Activated CD4-positive, alpha-beta memory T cell treated with anti-CD3 and anti-CD28 coated beads, Interleukin-2, amount 10 ng/mL, durations not matched to agents 7 days and 5 days (primary cell): Measurements from ENCODE around the gene GRIK4. TPM values are rescaled to one million over a fixed set of nuclear protein-coding genes. Genes with fewer than 3 reads are reported as not detected.
"Not testable (repeated sequence)": the region's sequence is repeated elsewhere in the genome, so short reads cannot be mapped to it uniquely, and the experiment has no call there.

Source experiments
- CTCF ChIA-PET: fragments of 350-600 bp; sonication (Branson Sonifier 250); formaldehyde crosslinking; loops from one replicate; lab custom pipeline; 2021; ENCODE audit warnings: antibody characterized with exemption, inconsistent platforms; lab: Charles Lee
- POLR2A ChIA-PET: fragments of 350-600 bp; sonication (Branson Sonifier 250); formaldehyde crosslinking; loops from one replicate; lab custom pipeline; 2021; ENCODE audit warnings: antibody characterized with exemption; lab: Charles Lee
- DNase-seq: peaks from one replicate; pipeline ENCODE4 v3.0.0-alpha.2; 2020
- H3K27ac Mint-ChIP-seq: one replicate; pipeline ENCODE4 v1.8.0; 2021; ENCODE audit warnings: mild to moderate bottlenecking, mixed read lengths
- H3K27me3 Mint-ChIP-seq: one replicate; pipeline ENCODE4 v1.8.0; 2021; ENCODE audit warnings: mixed read lengths
- H3K36me3 Mint-ChIP-seq: one replicate; pipeline ENCODE4 v1.8.0; 2021; ENCODE audit warnings: low read depth, mixed read lengths
- H3K4me1 Mint-ChIP-seq: one replicate; pipeline ENCODE4 v1.8.0; 2021; ENCODE audit warnings: mixed read lengths
- H3K4me3 Mint-ChIP-seq: one replicate; pipeline ENCODE4 v1.8.0; 2021; ENCODE audit warnings: mild to moderate bottlenecking, mixed read lengths
- H3K9me3 Mint-ChIP-seq: one replicate; pipeline ENCODE4 v1.8.0; 2021; ENCODE audit warnings: mixed read lengths
- total RNA-seq, 2 experiments: library from RNA; stranded (reverse); gene quantifications; one replicate each; pipeline ENCODE4 v1.2.3, GENCODE V29; 2021

Gene GRIK4
- total RNA-seq, 2 experiments from 2014 or later = not detected

GRCh38 chr11:120499859-120500258 is 11.7 kb upstream of the GRIK4 start:
- no peak for DNase-seq
- Mint-ChIP-seq H3K36me3 (no peaks in the 10 kb centered on the region), H3K27me3 (peaks cover 40% of the 10 kb centered on the region), H3K4me1 (no peaks in the 10 kb centered on the region), H3K27ac (no peak overlapping the region), H3K4me3 (no peak overlapping the region), H3K9me3 (no peaks in the 10 kb centered on the region)
- POLR2A ChIA-PET = no interaction called here
- CTCF ChIA-PET = interaction anchor here (1.4 kb wide), 1 partner anchor 185 kb away, joined by 4 read pairs; no protein-coding TSS in a partner anchor

GRCh38 chr11:120500414-120501071 is 11.0 kb upstream of the GRIK4 start:
- ChIA-PET CTCF (interaction anchor here (1.4 kb wide), 1 partner anchor 185 kb away, joined by 4 read pairs; no protein-coding TSS in a partner anchor), POLR2A (no interaction called here)
- no peak for DNase-seq
- Mint-ChIP-seq H3K4me1 (no peaks in the 10 kb centered on the region), H3K36me3 (no peaks in the 10 kb centered on the region), H3K9me3 (no peaks in the 10 kb centered on the region), H3K27ac (no peak overlapping the region), H3K27me3 (peaks cover 45% of the 10 kb centered on the region), H3K4me3 (no peak overlapping the region)

GRCh38 chr11:120501440-120501839 is 10.1 kb upstream of the GRIK4 start:
- Mint-ChIP-seq H3K4me3 (no peak overlapping the region), H3K4me1 (no peaks in the 10 kb centered on the region), H3K9me3 (no peaks in the 10 kb centered on the region), H3K27me3 (peaks cover 48% of the 10 kb centered on the region), H3K27ac (no peak overlapping the region), H3K36me3 (no peaks in the 10 kb centered on the region)
- DNase-seq = no peak
- ChIA-PET POLR2A (no interaction called here), CTCF (no interaction called here)

GRCh38 chr11:120501976-120502755 is 9.4 kb upstream of the GRIK4 start:
- no peak overlapping the region for H3K4me3 Mint-ChIP-seq
- peaks cover 55% of the 10 kb centered on the region for H3K27me3 Mint-ChIP-seq
- H3K36me3 Mint-ChIP-seq = no peaks in the 10 kb centered on the region
- H3K27ac Mint-ChIP-seq = no peak overlapping the region
- no peaks in the 10 kb centered on the region for H3K4me1 Mint-ChIP-seq
- no peaks in the 10 kb centered on the region for H3K9me3 Mint-ChIP-seq
- no peak for DNase-seq
- POLR2A ChIA-PET = no interaction called here
- CTCF ChIA-PET = interaction anchor here (1.6 kb wide), 1 partner anchor 693 kb away, joined by 3 read pairs; no protein-coding TSS in a partner anchor

- POLR2A ChIA-PET, H3K27ac Mint-ChIP-seq, H3K9me3 Mint-ChIP-seq, H3K4me1 Mint-ChIP-seq, H3K4me3 Mint-ChIP-seq, H3K36me3 Mint-ChIP-seq, DNase-seq: not testable (repeated sequence)
- peaks cover 57% of the 10 kb centered on the region for H3K27me3 Mint-ChIP-seq
- CTCF ChIA-PET = interaction anchor here (1.0 to 1.6 kb wide), 2 partner anchors 16 to 691 kb away, joined by 3 read pairs; no protein-coding TSS in a partner anchor
These were observed 8.0 kb upstream of the GRIK4 start for GRCh38 chr11:120503529-120503928.

GRCh38 chr11:120505801-120506425 is 5.6 kb upstream of the GRIK4 start:
- Mint-ChIP-seq H3K4me1 (peaks cover 1% of the 10 kb centered on the region), H3K27me3 (peaks cover 66% of the 10 kb centered on the region), H3K27ac (no peak overlapping the region), H3K36me3 (no peaks in the 10 kb centered on the region), H3K4me3 (no peak overlapping the region), H3K9me3 (no peaks in the 10 kb centered on the region)
- CTCF ChIA-PET = no interaction called here
- POLR2A ChIA-PET = no interaction called here
- no peak for DNase-seq

GRCh38 chr11:120509346-120510053 is 2.0 kb upstream of the GRIK4 start:
- Mint-ChIP-seq H3K4me3 (no peak overlapping the region), H3K27me3 (peaks cover 62% of the 10 kb centered on the region), H3K9me3 (no peaks in the 10 kb centered on the region), H3K4me1 (peaks cover 4% of the 10 kb centered on the region), H3K27ac (no peak overlapping the region), H3K36me3 (no peaks in the 10 kb centered on the region)
- ChIA-PET CTCF (interaction anchor here (1.2 to 1.8 kb wide), 2 partner anchors 12 to 176 kb away, joined by 4 to 5 read pairs; no protein-coding TSS in a partner anchor), POLR2A (no interaction called here)
- DNase-seq = no peak

- Mint-ChIP-seq H3K9me3 (no peaks in the 10 kb centered on the region), H3K27me3 (peaks cover 61% of the 10 kb centered on the region), H3K4me1 (peaks cover 4% of the 10 kb centered on the region), H3K36me3 (no peaks in the 10 kb centered on the region), H3K27ac (no peak overlapping the region), H3K4me3 (no peak overlapping the region)
- CTCF ChIA-PET = interaction anchor here (1.2 to 1.5 kb wide), 4 partner anchors 13 to 684 kb away, joined by 3 to 8 read pairs (median 4); no protein-coding TSS in a partner anchor
- no peak for DNase-seq
- POLR2A ChIA-PET = no interaction called here
These were observed 987 bp upstream of the GRIK4 start for GRCh38 chr11:120510406-120511115.

GRCh38 chr11:120511820-120512738 is 531 bp downstream of the GRIK4 start:
- Mint-ChIP-seq H3K36me3 (no peaks in the 10 kb centered on the region), H3K4me3 (no peak overlapping the region), H3K27me3 (peaks cover 60% of the 10 kb centered on the region), H3K27ac (no peak overlapping the region), H3K9me3 (no peaks in the 10 kb centered on the region), H3K4me1 (peaks cover 4% of the 10 kb centered on the region)
- ChIA-PET CTCF (interaction anchor here (0.5 to 2.1 kb wide), 2 partner anchors 173 to 416 kb away, joined by 3 to 7 read pairs; no protein-coding TSS in a partner anchor), POLR2A (no interaction called here)
- DNase-seq = no peak

GRCh38 chr11:120512739-120513435 is 1.3 kb downstream of the GRIK4 start:
- peaks cover 4% of the 10 kb centered on the region for H3K4me1 Mint-ChIP-seq
- ChIA-PET CTCF (interaction anchor here (2.1 kb wide), 1 partner anchor 172 kb away, joined by 7 read pairs; no protein-coding TSS in a partner anchor), POLR2A (no interaction called here)
- DNase-seq = no peak
- H3K27me3 Mint-ChIP-seq = peaks cover 57% of the 10 kb centered on the region
- no peaks in the 10 kb centered on the region for H3K9me3 Mint-ChIP-seq
- no peak overlapping the region for H3K4me3 Mint-ChIP-seq
- H3K36me3 Mint-ChIP-seq = no peaks in the 10 kb centered on the region
- H3K27ac Mint-ChIP-seq = no peak overlapping the region
